Gastrocnemius medialis (tissue), 4 donors: ENCODE data around the gene NOP14. TPM values are rescaled to one million over a fixed set of nuclear protein-coding genes. Genes with fewer than 3 reads are reported as not detected.
"Not testable (repeated sequence)": the region's sequence is repeated elsewhere in the genome, so short reads cannot be mapped to it uniquely, and the experiment has no call there.

ENCODE experiments used
- ATAC-seq, 2 donors: fragments of 150-250 bp; one replicate each; pipeline ENCODE4 v1.9.1; 2016
- DNase-seq, 2 donors: peaks; one replicate each; pipeline ENCODE4 v3.0.0-alpha.2; 2019
- H3K27ac ChIP-seq, 4 donors: fragments of 200-600 bp; sonication (generic); 1 replicate in 1 of 4; 2 replicates in 3 of 4; pipeline ENCODE4 v1.5.1; 2016 to 2018; ENCODE audit warnings: mild to moderate bottlenecking in 2 of 4, moderate library complexity in 1 of 4
- H3K27me3 ChIP-seq, 3 donors: fragments of 200-600 bp; sonication (generic) in 2 of 3; 1 replicate in 1 of 3; 2 replicates in 2 of 3; pipeline versions ENCODE4 v1.5.1 to v1.6.0; 2016 to 2019; ENCODE audit warnings: mild to moderate bottlenecking in 1 of 3, moderate library complexity in 1 of 3
- H3K36me3 ChIP-seq, 2 donors: fragments of 200-600 bp; sonication (generic) in 1 of 2; one replicate each; pipeline ENCODE4 v1.5.1; 2017 to 2018
- H3K4me1 ChIP-seq, 2 donors: fragments of 200-600 bp; sonication (generic) in 1 of 2; one replicate each; pipeline ENCODE4 v1.5.1; 2016 to 2017; ENCODE audit warnings: mild to moderate bottlenecking in 2 of 2
- H3K4me3 ChIP-seq, 4 donors: fragments of 200-600 bp; sonication (generic) in 3 of 4; 1 replicate in 1 of 4; 2 replicates in 3 of 4; pipeline ENCODE4 v1.5.1; 2016 to 2019; ENCODE audit warnings: mild to moderate bottlenecking in 2 of 4
- H3K9me3 ChIP-seq, 3 donors: fragments of 200-600 bp; sonication (generic) in 2 of 3; 1 replicate in 1 of 3; 2 replicates in 2 of 3; pipeline ENCODE4 v1.5.1; 2016 to 2019
- CTCF ChIP-seq, 5 experiments: fragments of 450-650 bp in 3 of 5; fragments of 200-600 bp in 2 of 5; sonication (generic) in 2 of 5; IDR thresholded peaks in 4 of 5; conservative IDR thresholded peaks in 1 of 5; 1 replicate in 4 of 5; 2 replicates in 1 of 5; pipeline ENCODE4 v1.5.1; 2016 to 2019; ENCODE audit warnings: antibody characterized with exemption in 5 of 5, mild to moderate bottlenecking in 3 of 5, moderate library complexity in 3 of 5
- POLR2A ChIP-seq, 2 donors: fragments of 450-650 bp; IDR thresholded peaks; one replicate each; pipeline ENCODE4 v1.6.1; 2017; ENCODE audit warnings: antibody characterized with exemption in 2 of 2, mild to moderate bottlenecking in 2 of 2, moderate library complexity in 2 of 2
- in situ Hi-C, 4 donors: fragments of 200-750 bp; cut with MboI; loops; one replicate each; pipeline versions ENCODE4 v1.15.0 to v1.8.0; 2017; ENCODE audit warnings: low sequenced_read_pairs in 4 of 4
- intact Hi-C: fragments of 100-400 bp; cut with DNase I; formaldehyde crosslinking; loops from one replicate; pipeline ENCODE4 v1.15.1; 2023; ENCODE audit warnings: low total_unique reads
- total RNA-seq, 4 donors: library from RNA; depleted of rRNA; stranded (reverse); fragments of >200 nt; gene quantifications; one replicate each; pipeline versions ENCODE4 v1.1.0 to v1.2.3, GENCODE V29; 2016

The NOP14 gene
- total RNA-seq, 4 donors from 2014 or later, result 16.6 to 46.2 (median 36.2) TPM

DNA sequence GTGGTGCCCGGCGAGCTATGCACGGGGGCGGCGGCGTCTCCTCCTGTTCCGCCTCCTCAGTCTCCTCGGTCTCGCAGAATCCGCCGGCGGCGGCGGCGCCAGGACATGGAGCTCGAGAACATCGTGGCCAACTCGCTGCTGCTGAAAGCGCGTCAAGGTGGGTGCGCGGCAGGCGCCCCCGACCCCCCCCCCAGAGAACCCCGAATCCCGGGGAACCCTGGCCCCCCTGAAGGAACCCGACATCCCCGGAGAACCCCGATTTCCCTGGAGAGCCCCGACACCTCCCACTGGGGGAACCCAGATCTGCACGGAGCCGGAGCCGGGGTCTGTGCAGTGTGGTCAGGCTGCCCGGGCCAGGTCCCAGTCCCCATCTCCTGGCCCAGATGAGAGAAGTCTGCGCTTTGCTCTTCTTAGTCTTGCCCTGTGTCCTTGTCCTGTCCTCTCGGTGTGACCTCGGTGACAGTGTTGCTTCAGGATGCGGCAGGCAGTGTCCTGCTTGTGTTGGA is 813 bp upstream of the NOP14 start:
- peak overlapping the region; percentile 78 to 99 (median 86) for H3K4me3 ChIP-seq
- ATAC-seq (peak in 1 of 2 donors; percentile 25), DNase-seq (no peak)
- in situ Hi-C loops, result loop anchor here in 1 of 4 donors (10.0 to 25.0 kb wide), 2 partner anchors 539 to 727 kb away; partner anchors contain the start of genes HAUS3 and POLN
- peak overlapping the region; percentile 91 to 95 (median 94) for H3K27ac ChIP-seq
- intact Hi-C loops, result loop anchor here (1.0 to 5.0 kb wide), 7 partner anchors 30 to 722 kb away; partner anchors contain the start of genes CFAP99, HAUS3, HTT and HTT-AS
- H3K9me3 ChIP-seq, result no peaks in the 10 kb centered on the region
- TF ChIP-seq CTCF (IDR thresholded peaks at IDR 0.05 in 4 of 5, conservative IDR thresholded peaks at IDR 0.05 in 1 of 5), result no peak
- no peak for TF ChIP-seq POLR2A (IDR thresholded peaks at IDR 0.05)
- no peaks in the 10 kb centered on the region for H3K36me3 ChIP-seq
- no peaks in the 10 kb centered on the region for H3K27me3 ChIP-seq
- H3K4me1 ChIP-seq, result peaks cover 21 to 23% of the 10 kb centered on the region in 2 donors

GRCh38 chr4:2962614-2963174 is 512 bp downstream of the NOP14 start:
- in situ Hi-C loops, result loop anchor here in 1 of 4 donors (10.0 to 25.0 kb wide), 2 partner anchors 538 to 725 kb away; partner anchors contain the start of genes HAUS3 and POLN
- peak; percentile 47 to 48 for ATAC-seq
- intact Hi-C loops, result loop anchor here (1.0 to 5.0 kb wide), 7 partner anchors 28 to 720 kb away; partner anchors contain the start of genes CFAP99, HAUS3, HTT and HTT-AS
- DNase-seq, result peak; percentile 27 to 36
- Histone ChIP-seq H3K4me3 (peak overlapping the region; percentile 78 to 99 (median 86)), H3K27ac (peak overlapping the region; percentile 91 to 95 (median 94)), H3K9me3 (no peaks in the 10 kb centered on the region), H3K36me3 (peaks cover 0 to 8% of the 10 kb centered on the region in 2 donors), H3K4me1 (peaks cover 32 to 33% of the 10 kb centered on the region in 2 donors), H3K27me3 (no peaks in the 10 kb centered on the region)
- TF ChIP-seq CTCF (IDR thresholded peaks at IDR 0.05 in 4 of 5, conservative IDR thresholded peaks at IDR 0.05 in 1 of 5) (no peak), POLR2A (IDR thresholded peaks at IDR 0.05) (no peak)

DNA sequence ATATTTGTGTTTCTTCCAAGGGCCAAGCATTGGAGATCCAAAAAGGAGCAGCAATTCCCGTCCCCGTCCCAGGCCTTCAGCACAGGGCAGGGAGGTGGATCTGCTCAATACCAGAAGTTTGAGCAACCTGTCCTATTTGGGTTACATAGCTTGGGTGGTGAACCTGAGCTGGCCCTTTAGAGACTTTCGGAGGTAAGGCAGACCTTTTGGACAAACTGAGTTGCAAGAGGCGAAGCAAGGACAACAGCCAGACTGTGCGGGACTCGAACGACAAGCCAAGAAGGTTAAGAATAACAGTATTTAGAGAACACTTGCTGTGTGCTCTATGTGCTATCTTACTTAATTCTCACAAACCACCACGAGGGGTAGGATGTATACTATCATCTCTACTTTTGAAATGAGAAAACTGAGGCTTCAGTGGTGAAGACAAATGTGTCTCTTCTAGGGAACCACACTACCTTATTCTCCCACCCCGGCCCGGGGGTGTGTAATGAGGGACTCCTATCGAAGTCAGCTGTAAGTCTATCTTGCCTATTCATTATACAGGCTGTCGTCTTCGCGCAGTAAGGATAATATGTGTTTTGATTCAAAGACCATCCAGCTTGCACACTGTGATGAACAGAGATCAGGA is 1.3 kb downstream of the NOP14 start:
- Histone ChIP-seq H3K27me3 (no peaks in the 10 kb centered on the region), H3K27ac (peak overlapping the region; percentile 91 to 95 (median 94)), H3K4me1 (peaks cover 32 to 33% of the 10 kb centered on the region in 2 donors), H3K36me3 (peaks cover 0 to 16% of the 10 kb centered on the region in 2 donors), H3K4me3 (peak overlapping the region; percentile 78 to 99 (median 86)), H3K9me3 (no peaks in the 10 kb centered on the region)
- DNase-seq (no peak), ATAC-seq (no peak)
- no peak for TF ChIP-seq CTCF (IDR thresholded peaks at IDR 0.05 in 4 of 5, conservative IDR thresholded peaks at IDR 0.05 in 1 of 5)
- no peak for TF ChIP-seq POLR2A (IDR thresholded peaks at IDR 0.05)
- in situ Hi-C loops, result loop anchor here in 1 of 4 donors (10.0 to 25.0 kb wide), 2 partner anchors 537 to 725 kb away; partner anchors contain the start of genes HAUS3 and POLN
- intact Hi-C loops, result loop anchor here (2.0 to 5.0 kb wide), 4 partner anchors 75 to 720 kb away; partner anchors contain the start of genes HAUS3, POLN and TNIP2

GRCh38 chr4:2961421-2961810 is 1.8 kb downstream of the NOP14 start:
- TF ChIP-seq POLR2A (IDR thresholded peaks at IDR 0.05), result no peak
- TF ChIP-seq CTCF (IDR thresholded peaks at IDR 0.05 in 4 of 5, conservative IDR thresholded peaks at IDR 0.05 in 1 of 5), result no peak
- in situ Hi-C loops, result loop anchor here in 1 of 4 donors (10.0 to 25.0 kb wide), 2 partner anchors 537 to 724 kb away; partner anchors contain the start of genes HAUS3 and POLN
- intact Hi-C loops, result loop anchor here (5.0 kb wide), 2 partner anchors 76 to 719 kb away; partner anchors contain the start of genes HAUS3 and POLN
- H3K4me3 ChIP-seq, result peak overlapping the region; percentile 78 to 99 (median 86)
- peaks cover 0 to 21% of the 10 kb centered on the region in 2 donors for H3K36me3 ChIP-seq
- peaks cover 32 to 33% of the 10 kb centered on the region in 2 donors for H3K4me1 ChIP-seq
- H3K27me3 ChIP-seq, result no peaks in the 10 kb centered on the region
- H3K9me3 ChIP-seq, result no peaks in the 10 kb centered on the region
- DNase-seq (no peak), ATAC-seq (no peak)
- peak overlapping the region; percentile 91 to 95 (median 94) for H3K27ac ChIP-seq

DNA sequence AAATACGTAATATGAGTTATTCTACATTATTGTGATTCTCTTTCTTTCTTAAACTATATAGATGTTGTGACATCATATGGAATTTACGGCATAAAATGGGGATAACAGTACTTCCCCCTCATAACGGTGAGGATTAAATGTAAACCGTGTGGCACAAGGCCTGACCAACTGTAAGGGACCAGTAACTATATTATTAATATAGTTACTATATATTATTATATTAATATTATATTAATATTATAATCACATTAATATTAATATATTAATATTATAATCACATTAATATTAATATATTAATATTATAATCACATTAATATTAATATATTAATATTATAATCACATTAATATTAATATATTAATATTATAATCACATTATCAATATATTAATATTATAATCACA is 2.8 kb downstream of the NOP14 start:
- peaks cover 0 to 31% of the 10 kb centered on the region in 2 donors for H3K36me3 ChIP-seq
- intact Hi-C loops, result loop anchor here (5.0 kb wide), 2 partner anchors 77 to 718 kb away; partner anchors contain the start of genes HAUS3 and POLN
- H3K9me3 ChIP-seq, H3K4me3 ChIP-seq, H3K27me3 ChIP-seq, H3K27ac ChIP-seq, ATAC-seq, DNase-seq: not testable (repeated sequence)
- peaks cover 32 to 33% of the 10 kb centered on the region in 2 donors for H3K4me1 ChIP-seq
- in situ Hi-C loops, result loop anchor here in 1 of 4 donors (10.0 to 25.0 kb wide), 2 partner anchors 536 to 723 kb away; partner anchors contain the start of genes HAUS3 and POLN
